H9 (cell line): ENCODE measurements around the gene ZBTB22. TPM values are rescaled to one million over a fixed set of nuclear protein-coding genes. Genes with fewer than 3 reads are reported as not detected.
"Not testable (repeated sequence)": the region's sequence is repeated elsewhere in the genome, so short reads cannot be mapped to it uniquely, and the experiment has no call there.

ENCODE experiments used
- DNase-seq: peaks from one replicate; pipeline ENCODE4 v3.0.0-alpha.2; 2017
- H2AFZ ChIP-seq: one replicate; pipeline ENCODE4 v1.6.1; 2013; ENCODE audit warnings: mild to moderate bottlenecking, low read length, control low read depth, moderate library complexity
- H2AK5ac ChIP-seq: 2 replicates; pipeline ENCODE4 v1.6.1; 2013; ENCODE audit warnings: low read length, control low read depth, mixed read lengths; ENCODE audit not compliant: insufficient read length
- H2BK120ac ChIP-seq: one replicate; pipeline ENCODE4 v1.6.1; 2013; ENCODE audit warnings: low read depth, mild to moderate bottlenecking, low read length, control low read depth, inconsistent platforms; ENCODE audit not compliant: poor library complexity, severe bottlenecking
- H2BK12ac ChIP-seq: 2 replicates; pipeline ENCODE4 v1.6.1; 2013; ENCODE audit warnings: low read length, control low read depth, mixed read lengths, low read depth; ENCODE audit not compliant: insufficient read length
- H2BK15ac ChIP-seq: 2 replicates; pipeline ENCODE4 v1.6.1; 2013; ENCODE audit warnings: low read depth, low read length, control low read depth
- H2BK20ac ChIP-seq: one replicate; pipeline ENCODE4 v1.6.1; 2013; ENCODE audit warnings: low read depth, mild to moderate bottlenecking, low read length, control low read depth, inconsistent platforms; ENCODE audit not compliant: poor library complexity, severe bottlenecking
- H2BK5ac ChIP-seq: 2 replicates; pipeline ENCODE4 v1.6.1; 2013; ENCODE audit warnings: low read length, control low read depth, mixed read lengths; ENCODE audit not compliant: insufficient read length
- H3K14ac ChIP-seq: 2 replicates; pipeline ENCODE4 v1.6.1; 2013; ENCODE audit warnings: low read length, control low read depth; ENCODE audit not compliant: insufficient read depth
- H3K18ac ChIP-seq: 2 replicates; pipeline ENCODE4 v1.6.1; 2013; ENCODE audit warnings: low read depth, mild to moderate bottlenecking, mixed read lengths, low read length, control low read depth; ENCODE audit not compliant: insufficient read length
- H3K23ac ChIP-seq: 2 replicates; pipeline ENCODE4 v1.6.1; 2013; ENCODE audit warnings: low read length, control low read depth, mixed read lengths, low read depth; ENCODE audit not compliant: insufficient read length
- H3K23me2 ChIP-seq: 2 replicates; pipeline ENCODE4 v1.6.1; 2013; ENCODE audit warnings: low read depth, mild to moderate bottlenecking, mixed read lengths, low read length, control low read depth; ENCODE audit not compliant: insufficient read length, poor library complexity, severe bottlenecking
- H3K27ac ChIP-seq: 2 replicates; pipeline ENCODE4 v1.5.1; 2013; ENCODE audit warnings: low read length, control low read depth, mixed read lengths, low read depth; ENCODE audit not compliant: insufficient read length
- H3K27me3 ChIP-seq: 2 replicates; pipeline ENCODE4 v1.6.1; 2013; ENCODE audit warnings: low read length, control low read depth, inconsistent platforms; ENCODE audit not compliant: insufficient read depth
- H3K4ac ChIP-seq: 2 replicates; pipeline ENCODE4 v1.6.1; 2013; ENCODE audit warnings: low read depth, mild to moderate bottlenecking, control low read depth, inconsistent platforms, low read length, moderate library complexity
- H3K4me1 ChIP-seq: 2 replicates; pipeline ENCODE4 v1.6.1; 2013; ENCODE audit warnings: low read length, control low read depth, inconsistent platforms; ENCODE audit not compliant: insufficient read depth
- H3K4me2 ChIP-seq: 2 replicates; pipeline ENCODE4 v1.6.1; 2013; ENCODE audit warnings: low read length, control low read depth, mixed read lengths; ENCODE audit not compliant: insufficient read length, insufficient read depth
- H3K56ac ChIP-seq: 2 replicates; pipeline ENCODE4 v1.6.1; 2013; ENCODE audit warnings: low read depth, mild to moderate bottlenecking, mixed read lengths, low read length, control low read depth; ENCODE audit not compliant: insufficient read length
- H3K79me1 ChIP-seq: 2 replicates; pipeline ENCODE4 v1.6.1; 2013; ENCODE audit warnings: low read depth, mild to moderate bottlenecking, moderate library complexity, low read length, control low read depth, inconsistent platforms; ENCODE audit not compliant: insufficient read depth, poor library complexity, severe bottlenecking
- H3K79me2 ChIP-seq: 2 replicates; pipeline ENCODE4 v1.6.1; 2013; ENCODE audit warnings: low read length, control low read depth, inconsistent platforms; ENCODE audit not compliant: insufficient read depth
- H3K9ac ChIP-seq: 2 replicates; pipeline ENCODE4 v1.6.1; 2013; ENCODE audit warnings: low read length, control low read depth, mixed read lengths; ENCODE audit not compliant: insufficient read length; ENCODE audit errors: extremely low read depth
- H3K9me3 ChIP-seq: one replicate; pipeline ENCODE4 v1.6.1; 2013; ENCODE audit warnings: low read depth, low read length, inconsistent platforms; ENCODE audit not compliant: control insufficient read depth
- H3T11ph ChIP-seq: one replicate; pipeline ENCODE4 v1.6.1; 2013; ENCODE audit warnings: mild to moderate bottlenecking, low read length, control low read depth, inconsistent platforms
- H4K20me1 ChIP-seq: one replicate; pipeline ENCODE4 v1.6.1; 2013; ENCODE audit not compliant: control insufficient read depth, insufficient read length, insufficient read depth
- H4K5ac ChIP-seq: 2 replicates; pipeline ENCODE4 v1.6.1; 2013; ENCODE audit warnings: low read depth, mild to moderate bottlenecking, mixed read lengths, low read length, control low read depth; ENCODE audit not compliant: insufficient read length
- H4K8ac ChIP-seq: replicated peaks from 2 replicates; pipeline ENCODE4 v1.6.1; 2013; ENCODE audit warnings: low read length, control low read depth, mixed read lengths, low read depth; ENCODE audit not compliant: insufficient read length
- H4K91ac ChIP-seq: 2 replicates; pipeline ENCODE4 v1.6.1; 2013; ENCODE audit warnings: low read depth, mild to moderate bottlenecking, moderate library complexity, mixed read lengths, low read length, control low read depth; ENCODE audit not compliant: insufficient read length
- H3K27ac Mint-ChIP-seq, 3 experiments: 2 replicates in 2 of 3; 3 replicates in 1 of 3; pipeline ENCODE4 v1.8.0; 2020 to 2021; ENCODE audit warnings: mixed read lengths in 3 of 3, mild to moderate bottlenecking in 1 of 3, moderate library complexity in 1 of 3
- H3K27me3 Mint-ChIP-seq: 2 replicates; pipeline ENCODE4 v1.8.0; 2021; ENCODE audit warnings: low read depth, mild to moderate bottlenecking, moderate library complexity, mixed read lengths
- H3K36me3 Mint-ChIP-seq, 3 experiments: 2 replicates in 2 of 3; 3 replicates in 1 of 3; pipeline ENCODE4 v1.8.0; 2020 to 2021; ENCODE audit warnings: low read depth in 3 of 3, mixed read lengths in 3 of 3; ENCODE audit not compliant: insufficient read depth in 1 of 3
- H3K4me1 Mint-ChIP-seq, 2 experiments: 2 replicates each; pipeline ENCODE4 v1.8.0; 2020; ENCODE audit warnings: mixed read lengths in 2 of 2
- H3K4me3 Mint-ChIP-seq, 2 experiments: 2 replicates in 1 of 2; 3 replicates in 1 of 2; pipeline ENCODE4 v1.8.0; 2020 to 2021; ENCODE audit warnings: mild to moderate bottlenecking in 2 of 2, mixed read lengths in 2 of 2, moderate library complexity in 1 of 2
- H3K9me3 Mint-ChIP-seq, 2 experiments: 2 replicates in 1 of 2; 3 replicates in 1 of 2; pipeline ENCODE4 v1.8.0; 2020; ENCODE audit warnings: mild to moderate bottlenecking in 2 of 2, mixed read lengths in 2 of 2, moderate library complexity in 1 of 2
- WGBS: extraction: QIAGEN DNeasy Blood & Tissue Kit; methylation state at CpG from one replicate; pipeline ENCODE4 v1.1.7; 2013; ENCODE audit warnings: missing lambda C conversion rate, low lambda C conversion rate, mixed read lengths; ENCODE audit not compliant: insufficient read length; ENCODE audit errors: extremely low coverage; 5-methylcytosine and 5-hydroxymethylcytosine counted together
- total RNA-seq: library from RNA; stranded (reverse); gene quantifications from 2 replicates; pipeline ENCODE4 v1.2.1, GENCODE V29; 2021

The ZBTB22 gene
- total RNA-seq, 1 experiment from 2014 or later, result 8.1 TPM

DNA sequence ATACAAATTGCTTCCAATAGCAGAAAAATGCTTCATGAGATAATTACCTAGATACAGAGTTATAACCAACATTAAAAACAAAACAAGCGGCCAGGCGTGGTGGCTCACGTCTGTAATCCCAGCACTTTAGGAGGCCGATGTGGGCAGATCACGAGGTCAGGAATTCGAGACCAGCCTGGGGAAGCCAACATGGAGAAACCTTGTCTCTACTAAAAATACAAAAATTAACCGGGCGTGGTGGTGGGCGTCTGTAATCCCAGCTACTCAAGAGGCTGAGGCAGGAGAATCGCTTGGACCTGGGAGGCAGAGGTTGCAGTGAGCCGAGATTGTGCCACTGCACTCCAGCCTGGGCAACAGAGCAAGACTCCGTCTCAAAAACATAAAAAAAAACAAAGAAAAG lies 45.9 kb upstream of the ZBTB22 start:
- H3K9me3 ChIP-seq, DNase-seq, H4K20me1 ChIP-seq, H3T11ph ChIP-seq, H3K27ac Mint-ChIP-seq, H3K56ac ChIP-seq, H2BK120ac ChIP-seq, H3K23me2 ChIP-seq, H3K4me2 ChIP-seq, H3K18ac ChIP-seq, H4K91ac ChIP-seq, H2BK5ac ChIP-seq, H3K4ac ChIP-seq, H3K23ac ChIP-seq, H3K4me1 ChIP-seq, H4K8ac ChIP-seq, H3K27me3 Mint-ChIP-seq, H3K27ac ChIP-seq, H3K4me3 Mint-ChIP-seq, H2BK20ac ChIP-seq, H2BK15ac ChIP-seq, H2AFZ ChIP-seq, H3K36me3 Mint-ChIP-seq, H3K27me3 ChIP-seq, H3K9ac ChIP-seq, H3K79me1 ChIP-seq, H4K5ac ChIP-seq, H3K79me2 ChIP-seq, H2BK12ac ChIP-seq, H3K14ac ChIP-seq, H3K9me3 Mint-ChIP-seq, H2AK5ac ChIP-seq: not testable (repeated sequence)
- WGBS, result no CpG with 5 or more reads among the region's 12 CpGs
- H3K4me1 Mint-ChIP-seq, result peaks cover 22 to 32% of the 10 kb centered on the region in 2 experiments
